ENCODE data around the gene PAPSS2.

Gene PAPSS2

GRCh38 chr10:87646192-87646909 lies 13.3 kb upstream of the PAPSS2 start:
- TF ChIP-seq CTCF (IDR thresholded peaks at IDR 0.05; ENCODE audit: low read depth, low read length) = no peak
- Histone ChIP-seq H3K4me3 (ENCODE audit: low read depth, low read length) (no peak overlapping the region), H3K36me3 (no peaks in the 10 kb centered on the region), H3K9me3 (ENCODE audit: severe bottlenecking) (no peaks in the 10 kb centered on the region), H3K27me3 (ENCODE audit: insufficient read depth, low read depth, severe bottlenecking) (no peaks in the 10 kb centered on the region), H3K27ac (no peak overlapping the region)
- DNase-seq = no peak

- DNase-seq = no peak
Measured at GRCh38 chr10:87646935-87647334, 12.7 kb upstream of the PAPSS2 start.

GRCh38 chr10:87650838-87651589 lies 8.7 kb upstream of the PAPSS2 start:
- Histone ChIP-seq H3K27ac (no peak overlapping the region), H3K27me3 (ENCODE audit: insufficient read depth, low read depth, severe bottlenecking) (no peaks in the 10 kb centered on the region), H3K4me3 (ENCODE audit: low read depth, low read length) (no peak overlapping the region), H3K36me3 (no peaks in the 10 kb centered on the region), H3K9me3 (ENCODE audit: severe bottlenecking) (no peaks in the 10 kb centered on the region)
- no peak for DNase-seq
- no peak for TF ChIP-seq CTCF (IDR thresholded peaks at IDR 0.05; ENCODE audit: low read depth, low read length)

More at GRCh38 chr10:87646935-87647334, 12.7 kb upstream of the PAPSS2 start:
- no peak for TF ChIP-seq CTCF (IDR thresholded peaks at IDR 0.05; ENCODE audit: low read depth, low read length)
- Histone ChIP-seq H3K27me3 (ENCODE audit: insufficient read depth, low read depth, severe bottlenecking) (no peaks in the 10 kb centered on the region), H3K36me3 (no peaks in the 10 kb centered on the region), H3K9me3 (ENCODE audit: severe bottlenecking) (no peaks in the 10 kb centered on the region), H3K4me3 (ENCODE audit: low read depth, low read length) (no peak overlapping the region), H3K27ac (no peak overlapping the region)

GRCh38 chr10:87651801-87652200 lies 7.9 kb upstream of the PAPSS2 start:
- Histone ChIP-seq H3K9me3 (ENCODE audit: severe bottlenecking) (no peaks in the 10 kb centered on the region), H3K27me3 (ENCODE audit: insufficient read depth, low read depth, severe bottlenecking) (no peaks in the 10 kb centered on the region), H3K4me3 (ENCODE audit: low read depth, low read length) (no peak overlapping the region), H3K27ac (no peak overlapping the region), H3K36me3 (no peaks in the 10 kb centered on the region)
- TF ChIP-seq CTCF (IDR thresholded peaks at IDR 0.05; ENCODE audit: low read depth, low read length) = no peak
- no peak for DNase-seq

GRCh38 chr10:87652261-87652660 lies 7.4 kb upstream of the PAPSS2 start:
- no peak for DNase-seq
- H3K36me3 ChIP-seq = no peaks in the 10 kb centered on the region
- H3K27me3 ChIP-seq (ENCODE audit: insufficient read depth, low read depth, severe bottlenecking) = no peaks in the 10 kb centered on the region
- H3K4me3 ChIP-seq (ENCODE audit: low read depth, low read length) = no peak overlapping the region
- no peak for TF ChIP-seq CTCF (IDR thresholded peaks at IDR 0.05; ENCODE audit: low read depth, low read length)
- H3K9me3 ChIP-seq (ENCODE audit: severe bottlenecking) = no peaks in the 10 kb centered on the region
- no peak overlapping the region for H3K27ac ChIP-seq

Data from WERI-Rb-1 (cell line).